K562 (cell line): ENCODE results near the gene IER3IP1. TPM values are rescaled to one million over a fixed set of nuclear protein-coding genes. Genes with fewer than 3 reads are reported as not detected.

Experiments
- ATAC-seq: fragments of 200-7000 bp; cut with Tn5 transposase; 3 replicates; pipeline ENCODE4 v1.9.1; 2020; ENCODE audit warnings: moderate library complexity
- BruUV-seq: library from RNA; stranded (reverse); fragments of 400-500 nt; replicated peaks from 2 replicates; lab custom pipeline; 2021; lab: Mats Ljungman, UMichigan
- CTCF ChIA-PET: fragments of 300-600 bp; formaldehyde crosslinking; extraction: SDS; loops from one replicate; lab custom pipeline; 2021; ENCODE audit warnings: low intra/inter-chr PET ratio; lab: Yijun Ruan, JAX
- POLR2A ChIA-PET: fragments of 300-600, 350-650 bp; sonication (Branson Sonifier 250); formaldehyde crosslinking; extraction: SDS; loops from one replicate; lab custom pipeline; 2021; ENCODE audit warnings: antibody characterized with exemption, inconsistent platforms; lab: Yijun Ruan, JAX
- DNase-seq, 4 experiments: peaks; one replicate each; pipeline versions ENCODE4 v3.0.0 to v3.0.0-alpha.2; 2011 to 2018; ENCODE audit warnings: low spot score in 3 of 4, mixed read lengths in 3 of 4; ENCODE audit errors: extremely low read depth in 1 of 4
- FAIRE-seq: peaks from 2 replicates; lab custom pipeline; 2011; peaks lifted over from hg19 to GRCh38; lab: Jason Lieb, UNC
- H2AFZ ChIP-seq: 2 replicates; pipeline ENCODE4 v1.6.0; 2011; ENCODE audit warnings: low read depth, low read length, control low read depth, inconsistent platforms
- H3K27ac ChIP-seq: fragments of 200-600 bp; 3 replicates; pipeline ENCODE4 v1.8.0; 2011; ENCODE audit warnings: low read depth, mild to moderate bottlenecking, control low read depth, inconsistent platforms, low read length, moderate library complexity, mixed read lengths; ENCODE audit errors: extremely low read depth
- H3K27me3 ChIP-seq, 2 experiments: fragments of 300-600 bp in 1 of 2; 2 replicates in 1 of 2; 3 replicates in 1 of 2; pipeline versions ENCODE4 v1.6.0 to v1.8.0; 2011; ENCODE audit warnings: inconsistent platforms in 2 of 2, low read length in 2 of 2, mild to moderate bottlenecking in 1 of 2, mixed read lengths in 1 of 2, moderate library complexity in 1 of 2; ENCODE audit not compliant: control insufficient read depth in 2 of 2, insufficient read depth in 2 of 2
- H3K36me3 ChIP-seq: fragments of 300-600 bp; 3 replicates; pipeline ENCODE4 v1.8.0; 2011; ENCODE audit warnings: mild to moderate bottlenecking, low read length, inconsistent platforms; ENCODE audit not compliant: control insufficient read depth, insufficient read depth
- H3K4me1 ChIP-seq, 2 experiments: fragments of 200-600 bp in 1 of 2; replicated peaks in 1 of 2; 2 replicates in 1 of 2; 3 replicates in 1 of 2; pipeline versions ENCODE4 v1.5.1 to v1.8.0; 2011; ENCODE audit warnings: inconsistent platforms in 2 of 2, low read length in 2 of 2, mild to moderate bottlenecking in 1 of 2, mixed read lengths in 1 of 2, moderate library complexity in 1 of 2; ENCODE audit not compliant: control insufficient read depth in 2 of 2, insufficient read depth in 2 of 2
- H3K4me2 ChIP-seq: 2 replicates; pipeline ENCODE4 v1.6.1; 2011; ENCODE audit warnings: low read length, control low read depth, inconsistent platforms, mixed read lengths; ENCODE audit not compliant: insufficient read depth
- H3K4me3 ChIP-seq: fragments of 200-600 bp; sonication (generic), shearing (Covaris generic); 2 replicates; pipeline ENCODE4 v1.5.1; 2016; ENCODE audit warnings: control low read depth, inconsistent platforms
- H3K79me2 ChIP-seq: fragments of 200-600 bp; 3 replicates; pipeline ENCODE4 v1.8.0; 2011; ENCODE audit warnings: low read length, inconsistent platforms; ENCODE audit not compliant: control insufficient read depth, insufficient read depth
- H3K9ac ChIP-seq, 2 experiments: 2 replicates each; pipeline versions ENCODE4 v1.6.0 to v1.6.1; 2011; ENCODE audit warnings: low read depth in 2 of 2, low read length in 2 of 2, control low read depth in 1 of 2, inconsistent platforms in 1 of 2, mild to moderate bottlenecking in 1 of 2, mixed read lengths in 1 of 2; ENCODE audit not compliant: insufficient read depth in 1 of 2
- H3K9me1 ChIP-seq: one replicate; pipeline ENCODE4 v1.6.0; 2011; ENCODE audit warnings: inconsistent platforms, mild to moderate bottlenecking, low read length, moderate library complexity; ENCODE audit not compliant: control insufficient read depth, insufficient read depth
- H3K9me3 ChIP-seq: replicated peaks from 2 replicates; pipeline ENCODE4 v1.5.1; 2011; ENCODE audit warnings: low read depth, low read length, inconsistent platforms; ENCODE audit not compliant: control insufficient read depth, insufficient read depth
- H4K20me1 ChIP-seq: replicated peaks from 2 replicates; pipeline ENCODE4 v1.6.1; 2011; ENCODE audit warnings: low read length, inconsistent platforms, mixed read lengths; ENCODE audit not compliant: control insufficient read depth, insufficient read depth
- CEBPB ChIP-seq: fragments of 450-650 bp; IDR thresholded peaks from 2 replicates; pipeline ENCODE4 v1.6.1; 2016; ENCODE audit warnings: missing genetic modification characterization, missing compliant biosample characterization
- CEBPG ChIP-seq, 3 experiments: fragments of 200-800 bp in 1 of 3; sonication (Bioruptor generic) in 1 of 3; sonication (generic) in 1 of 3; formaldehyde crosslinking in 1 of 3; IDR thresholded peaks in 2 of 3; conservative IDR thresholded peaks in 1 of 3; 2 replicates each; pipeline versions ENCODE4 v1.6.1 to v1.8.0; 2016 to 2022; ENCODE audit warnings: missing compliant biosample characterization in 2 of 3, missing genetic modification characterization in 2 of 3, mild to moderate bottlenecking in 1 of 3, missing genetic modification reagents in 1 of 3
- KLF16 ChIP-seq: IDR thresholded peaks from 2 replicates; pipeline ENCODE4 v1.6.1; 2016; ENCODE audit warnings: antibody characterized with exemption
- PYGO2 ChIP-seq: fragments of 450-650 bp; IDR thresholded peaks from 2 replicates; pipeline ENCODE4 v1.6.1; 2016; ENCODE audit warnings: mild to moderate bottlenecking, missing genetic modification characterization, moderate library complexity, missing compliant biosample characterization
- RREB1 ChIP-seq: fragments of 250-450 bp; sonication (Bioruptor Pico); IDR thresholded peaks from 2 replicates; pipeline ENCODE4 v1.4.0; 2020
- SETDB1 ChIP-seq: IDR thresholded peaks from one replicate; pipeline ENCODE4 v1.6.1; 2012; ENCODE audit warnings: low read length, control low read depth, inconsistent platforms
- THRAP3 ChIP-seq: fragments of 450-650 bp; IDR thresholded peaks from 2 replicates; pipeline ENCODE4 v1.6.1; 2016; ENCODE audit warnings: mild to moderate bottlenecking, inconsistent platforms, borderline replicate concordance
- WGBS: fragments of 100-300 bp; shearing (Covaris generic); methylation state at CpG from one replicate; pipeline ENCODE4 v1.1.6; 2016; ENCODE audit warnings: low coverage, mixed read lengths; ENCODE audit not compliant: insufficient coverage; ENCODE audit errors: missing lambda C conversion rate; 5-methylcytosine and 5-hydroxymethylcytosine counted together
- in situ Hi-C: fragments of 300-500 bp; cut with MboI; formaldehyde crosslinking; loops from 4 replicates; pipeline ENCODE4 v1.15.0; 2018; ENCODE audit warnings: inconsistent platforms, mixed read lengths
- intact Hi-C: fragments of 100-400 bp; cut with micrococcal nuclease; formaldehyde crosslinking; loops from 2 replicates; pipeline ENCODE4 v1.14.2; 2022
- polyA plus RNA-seq, 8 experiments: library from polyadenylated mRNA; depleted of rRNA in 4 of 8; stranded (reverse) in 5 of 8; unstranded in 3 of 8; fragments of >200 nt; fragmentation: Nextera tagmentation in 2 of 8; fragmentation: Illumina TruSeq in 1 of 8; extraction: Ambion mirVana in 2 of 8; extraction: Trizol in 1 of 8; gene quantifications; 2 replicates each; pipeline versions ENCODE4 v1.2.1 to v1.2.3, GENCODE V29; 2011 to 2014; ENCODE audit warnings: inconsistent platforms in 1 of 8, missing spikeins in 1 of 8
- total RNA-seq, 7 experiments: library from RNA; depleted of rRNA in 6 of 7; stranded (reverse); fragments of >200 nt in 6 of 7; fragmentation: Illumina TruSeq in 2 of 7; extraction: Trizol in 2 of 7; gene quantifications; 2 replicates each; pipeline versions ENCODE4 v1.2.1 to v1.2.3, GENCODE V29; 2011 to 2021; ENCODE audit warnings: low replicate concordance in 1 of 7
- TF ChIP-seq, protein P1 (sequence below): fragments of 450-650 bp; formaldehyde crosslinking; IDR thresholded peaks from 2 replicates; pipeline ENCODE4 v1.4.0; 2022; ENCODE audit warnings: mild to moderate bottlenecking, moderate library complexity

The IER3IP1 gene
- total and polyA plus RNA-seq, 9 of the 15 experiments (the other 6 are each of a cell fraction or from before 2014, with no cell fraction given): 9.0 to 38.2 (median 19.9) TPM

GRCh38 chr18:47143153-47143552 is 33.0 kb downstream of the IER3IP1 start:
- Histone ChIP-seq H3K27me3 (no peaks in the 10 kb centered on the region), H3K36me3 (peaks cover 6% of the 10 kb centered on the region; the same call in 2 of the 3 replicates), H3K4me1 (peaks cover 0 to 15% of the 10 kb centered on the region in 2 experiments; a peak in 3 of 5 replicates)
- POLR2A ChIA-PET: no interaction called here
- 95% methylated on average over 5 of the region's 5 CpGs for WGBS
- TF ChIP-seq RREB1 (CRISPR knock-in tag): no peak
- no peak for TF ChIP-seq KLF16
- no peak for TF ChIP-seq SETDB1
- TF ChIP-seq, protein P1, sequence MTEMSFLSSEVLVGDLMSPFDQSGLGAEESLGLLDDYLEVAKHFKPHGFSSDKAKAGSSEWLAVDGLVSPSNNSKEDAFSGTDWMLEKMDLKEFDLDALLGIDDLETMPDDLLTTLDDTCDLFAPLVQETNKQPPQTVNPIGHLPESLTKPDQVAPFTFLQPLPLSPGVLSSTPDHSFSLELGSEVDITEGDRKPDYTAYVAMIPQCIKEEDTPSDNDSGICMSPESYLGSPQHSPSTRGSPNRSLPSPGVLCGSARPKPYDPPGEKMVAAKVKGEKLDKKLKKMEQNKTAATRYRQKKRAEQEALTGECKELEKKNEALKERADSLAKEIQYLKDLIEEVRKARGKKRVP (CRISPR knock-in tag): no peak
- TF ChIP-seq THRAP3: no peak
- TF ChIP-seq CEBPB (tag): peak; percentile 81
- TF ChIP-seq CEBPG (CRISPR knock-in tag; IDR thresholded peaks at IDR 0.05): no peak
- TF ChIP-seq CEBPG (tag; conservative IDR thresholded peaks at IDR 0.05 in 1 of 2, IDR thresholded peaks at IDR 0.05 in 1 of 2): peak in 1 of 2 experiments; percentile 44; a peak in 1 of 4 replicates
- TF ChIP-seq PYGO2 (tag): no peak
- TF ChIP-seq, all 486 proteins: peak for 2
- CTCF ChIA-PET: no interaction called here
- no peak for DNase-seq
- intact Hi-C loops: no loop called here
- Histone ChIP-seq H3K9ac (no peak overlapping the region), H3K4me2 (no peak overlapping the region), H2AFZ (no peak overlapping the region), H3K9me3 (no peaks in the 10 kb centered on the region), H4K20me1 (peaks cover 4% of the 10 kb centered on the region; the same call in 1 of the 2 replicates), H3K27ac (no peak overlapping the region), H3K4me3 (no peak overlapping the region), H3K79me2 (peaks cover 74% of the 10 kb centered on the region), H3K9me1 (no peaks in the 10 kb centered on the region)
- no TSS peak for BruUV-seq
- FAIRE-seq: no peak
- no peak for ATAC-seq
- in situ Hi-C loops: no loop called here
